Mesothelial cell of epicardium (in vitro differentiated cells): ENCODE data around the gene CLSTN2. TPM values are rescaled to one million over a fixed set of nuclear protein-coding genes. Genes with fewer than 3 reads are reported as not detected.

Experiments
- DNase-seq, 2 experiments: peaks; one replicate each; pipeline ENCODE4 v3.0.0; 2021; ENCODE audit warnings: low spot score in 2 of 2; ENCODE audit not compliant: unreplicated experiment in 2 of 2
- H3K27ac Mint-ChIP-seq: 2 replicates; pipeline ENCODE4 v1.8.0; 2021; ENCODE audit warnings: mixed read lengths
- H3K27me3 Mint-ChIP-seq: 2 replicates; pipeline ENCODE4 v1.8.0; 2021; ENCODE audit warnings: low read depth, mixed read lengths
- H3K36me3 Mint-ChIP-seq: 2 replicates; pipeline ENCODE4 v1.8.0; 2021; ENCODE audit warnings: mixed read lengths
- H3K4me1 Mint-ChIP-seq: 2 replicates; pipeline ENCODE4 v1.8.0; 2021; ENCODE audit warnings: mixed read lengths
- H3K4me3 Mint-ChIP-seq: 2 replicates; pipeline ENCODE4 v1.8.0; 2021; ENCODE audit warnings: mild to moderate bottlenecking, moderate library complexity, mixed read lengths
- H3K9me3 Mint-ChIP-seq: 2 replicates; pipeline ENCODE4 v1.8.0; 2021; ENCODE audit warnings: mixed read lengths
- total RNA-seq: library from RNA; stranded (reverse); gene quantifications from 3 replicates; pipeline ENCODE4 v1.2.1, GENCODE V29; 2021
- TF ChIP-seq, protein P1 (sequence below): fragments of 200-600 bp; sonication (generic); IDR thresholded peaks from one replicate; pipeline ENCODE4 v1.5.0; 2021; ENCODE audit warnings: antibody characterized with exemption; ENCODE audit not compliant: unreplicated experiment

The CLSTN2 gene
- 14.4 to 18.2 TPM (median 17.3 TPM) in 3 replicates for total RNA-seq

DNA sequence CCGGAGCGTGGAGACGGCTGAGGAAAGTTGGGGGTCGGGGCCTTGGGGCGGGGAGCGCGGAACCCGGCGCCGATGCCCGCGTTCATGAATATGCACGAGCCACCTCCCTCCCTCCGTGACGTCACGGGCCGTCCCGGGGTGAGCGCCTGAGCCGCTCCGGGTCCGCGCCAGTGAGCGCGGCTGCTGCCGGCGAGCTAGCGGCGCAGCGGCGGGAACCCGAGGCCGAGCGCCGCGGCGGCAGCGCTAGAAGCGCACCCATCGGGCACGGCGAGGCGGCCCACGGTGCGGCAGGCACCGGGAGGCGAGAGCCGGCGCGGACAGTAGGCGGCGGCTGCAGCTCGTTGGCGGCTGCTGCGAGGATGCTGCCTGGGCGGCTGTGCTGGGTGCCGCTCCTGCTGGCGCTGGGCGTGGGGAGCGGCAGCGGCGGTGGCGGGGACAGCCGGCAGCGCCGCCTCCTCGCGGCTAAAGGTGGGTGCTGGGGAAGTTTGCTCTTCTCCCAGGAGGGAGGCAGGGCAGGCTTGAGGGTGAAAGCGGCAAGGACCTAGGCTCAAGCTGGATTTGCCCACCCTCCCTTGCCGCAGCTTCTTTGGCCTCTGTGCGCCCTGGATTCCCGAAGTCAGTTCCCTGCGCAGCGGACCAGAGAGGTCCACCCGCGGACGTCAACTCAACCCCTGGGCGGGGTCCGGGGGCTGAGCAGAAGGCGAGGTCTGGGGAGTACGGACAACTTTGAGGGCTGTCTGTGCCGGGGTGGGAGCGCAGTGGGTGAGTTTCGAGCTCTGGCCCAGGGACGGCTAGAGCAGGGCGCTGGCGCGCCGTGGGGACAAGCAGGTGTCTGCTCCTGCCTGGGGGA is at the start of gene CLSTN2:
Gene CLSTN2 (plus strand): TSS at position 170 of the 850 bp plus-strand sequence.
- TF ChIP-seq, protein P1, sequence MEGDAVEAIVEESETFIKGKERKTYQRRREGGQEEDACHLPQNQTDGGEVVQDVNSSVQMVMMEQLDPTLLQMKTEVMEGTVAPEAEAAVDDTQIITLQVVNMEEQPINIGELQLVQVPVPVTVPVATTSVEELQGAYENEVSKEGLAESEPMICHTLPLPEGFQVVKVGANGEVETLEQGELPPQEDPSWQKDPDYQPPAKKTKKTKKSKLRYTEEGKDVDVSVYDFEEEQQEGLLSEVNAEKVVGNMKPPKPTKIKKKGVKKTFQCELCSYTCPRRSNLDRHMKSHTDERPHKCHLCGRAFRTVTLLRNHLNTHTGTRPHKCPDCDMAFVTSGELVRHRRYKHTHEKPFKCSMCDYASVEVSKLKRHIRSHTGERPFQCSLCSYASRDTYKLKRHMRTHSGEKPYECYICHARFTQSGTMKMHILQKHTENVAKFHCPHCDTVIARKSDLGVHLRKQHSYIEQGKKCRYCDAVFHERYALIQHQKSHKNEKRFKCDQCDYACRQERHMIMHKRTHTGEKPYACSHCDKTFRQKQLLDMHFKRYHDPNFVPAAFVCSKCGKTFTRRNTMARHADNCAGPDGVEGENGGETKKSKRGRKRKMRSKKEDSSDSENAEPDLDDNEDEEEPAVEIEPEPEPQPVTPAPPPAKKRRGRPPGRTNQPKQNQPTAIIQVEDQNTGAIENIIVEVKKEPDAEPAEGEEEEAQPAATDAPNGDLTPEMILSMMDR, result no peak
- Mint-ChIP-seq H3K4me3 (peak within 1 kb of the TSS; percentile 78), H3K4me1 (peaks cover 25% of the 10 kb centered on the region), H3K27ac (no peak within 1 kb of the TSS), H3K9me3 (no peaks in the 10 kb centered on the region), H3K27me3 (peaks cover 59% of the 10 kb centered on the region), H3K36me3 (no peaks in the 10 kb centered on the region)
- DNase-seq, result peak; percentile 54 to 82

DNA sequence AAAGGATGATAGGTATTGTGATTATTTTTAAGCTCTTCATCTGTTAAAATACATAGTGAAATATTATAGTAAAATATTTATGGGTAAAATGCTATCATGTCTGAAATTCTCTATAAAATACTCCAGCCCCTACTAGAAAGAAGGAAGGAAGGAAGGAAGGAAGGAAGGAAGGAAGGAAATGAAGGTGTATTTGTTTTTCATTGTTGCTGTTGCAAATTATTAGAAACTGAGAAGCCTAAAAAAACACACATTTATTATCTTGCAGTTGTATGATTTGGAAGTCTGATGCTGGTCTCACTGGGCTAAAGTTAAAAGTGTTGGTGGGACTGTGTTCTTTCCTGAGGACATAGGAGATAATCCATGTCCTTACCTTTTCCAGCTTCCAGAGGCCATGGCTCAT is 47.6 kb upstream of the CLSTN2 start:
- Mint-ChIP-seq H3K27ac (no peak overlapping the region), H3K9me3 (peaks cover 8% of the 10 kb centered on the region), H3K36me3 (no peaks in the 10 kb centered on the region), H3K4me1 (no peaks in the 10 kb centered on the region), H3K4me3 (no peak overlapping the region), H3K27me3 (no peaks in the 10 kb centered on the region)
- no peak for DNase-seq
- TF ChIP-seq, protein P1, result no peak

DNA sequence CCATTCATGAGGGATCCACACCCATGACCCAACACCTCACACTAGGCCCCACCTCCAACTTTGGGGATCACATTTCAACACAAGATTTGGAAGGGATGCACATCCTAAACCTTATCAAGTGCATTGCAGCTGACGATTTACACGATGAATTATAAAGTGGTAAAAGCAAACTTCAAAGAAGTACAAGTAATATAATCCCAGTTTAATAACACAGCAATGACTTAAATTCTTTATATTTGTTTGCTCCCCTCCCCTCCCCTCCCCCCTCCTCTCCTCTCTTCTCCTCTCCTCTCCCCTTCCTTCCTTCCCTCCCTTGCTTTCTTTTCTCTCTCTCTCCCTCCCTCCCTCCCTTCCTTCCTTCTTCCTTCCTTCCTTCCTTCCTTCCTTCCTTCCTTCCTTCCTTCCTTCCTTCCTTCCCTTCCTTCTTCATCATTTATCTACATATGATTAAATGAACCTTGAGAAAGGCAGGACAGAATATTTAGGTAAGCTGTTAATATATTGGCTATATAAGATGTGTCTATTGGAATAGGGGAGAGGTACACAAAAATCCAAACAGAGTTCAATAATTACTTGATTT is 46.3 kb upstream of the CLSTN2 start:
- TF ChIP-seq, protein P1, result no peak
- no peaks in the 10 kb centered on the region for H3K4me1 Mint-ChIP-seq
- no peak overlapping the region for H3K27ac Mint-ChIP-seq
- H3K27me3 Mint-ChIP-seq, result no peaks in the 10 kb centered on the region
- no peak for DNase-seq
- peaks cover 4% of the 10 kb centered on the region for H3K9me3 Mint-ChIP-seq
- H3K4me3 Mint-ChIP-seq, result no peak overlapping the region
- no peaks in the 10 kb centered on the region for H3K36me3 Mint-ChIP-seq

DNA sequence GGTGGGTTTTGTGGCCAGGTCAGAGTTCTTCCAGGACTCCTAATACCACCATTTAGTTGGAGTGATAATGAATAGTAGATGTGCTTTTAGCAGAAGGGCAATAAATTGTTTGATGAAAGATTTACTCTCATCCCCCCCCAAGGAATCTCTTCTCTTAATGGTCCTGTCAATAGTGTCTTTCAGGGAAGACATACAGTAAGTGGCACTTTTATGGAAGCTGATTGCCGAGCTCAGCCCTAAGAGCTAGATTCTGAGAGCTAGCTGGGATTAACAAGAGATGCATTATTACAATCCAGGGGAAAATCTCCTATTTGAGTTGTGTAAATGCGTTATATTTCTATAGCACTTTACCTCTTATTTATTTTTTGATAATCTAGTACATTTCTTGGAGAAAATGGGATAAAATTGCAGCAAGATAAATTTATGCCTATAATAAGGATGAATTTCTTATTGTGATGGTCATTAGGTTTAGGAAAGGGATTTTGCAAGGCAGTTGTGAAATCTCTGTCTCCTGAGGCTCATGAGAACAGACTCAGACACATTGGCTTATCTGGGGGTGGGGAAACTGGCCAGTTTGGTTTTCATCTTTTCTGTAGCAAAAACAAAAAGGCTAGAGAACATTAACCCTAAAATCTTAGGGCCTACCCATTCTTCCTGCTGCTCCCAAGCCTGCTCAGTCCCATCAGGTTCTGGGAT is 41.6 kb upstream of the CLSTN2 start:
- Mint-ChIP-seq H3K27me3 (no peaks in the 10 kb centered on the region), H3K9me3 (no peaks in the 10 kb centered on the region), H3K4me3 (no peak overlapping the region), H3K36me3 (no peaks in the 10 kb centered on the region), H3K27ac (no peak overlapping the region), H3K4me1 (no peaks in the 10 kb centered on the region)
- TF ChIP-seq, protein P1, result no peak
- no peak for DNase-seq

DNA sequence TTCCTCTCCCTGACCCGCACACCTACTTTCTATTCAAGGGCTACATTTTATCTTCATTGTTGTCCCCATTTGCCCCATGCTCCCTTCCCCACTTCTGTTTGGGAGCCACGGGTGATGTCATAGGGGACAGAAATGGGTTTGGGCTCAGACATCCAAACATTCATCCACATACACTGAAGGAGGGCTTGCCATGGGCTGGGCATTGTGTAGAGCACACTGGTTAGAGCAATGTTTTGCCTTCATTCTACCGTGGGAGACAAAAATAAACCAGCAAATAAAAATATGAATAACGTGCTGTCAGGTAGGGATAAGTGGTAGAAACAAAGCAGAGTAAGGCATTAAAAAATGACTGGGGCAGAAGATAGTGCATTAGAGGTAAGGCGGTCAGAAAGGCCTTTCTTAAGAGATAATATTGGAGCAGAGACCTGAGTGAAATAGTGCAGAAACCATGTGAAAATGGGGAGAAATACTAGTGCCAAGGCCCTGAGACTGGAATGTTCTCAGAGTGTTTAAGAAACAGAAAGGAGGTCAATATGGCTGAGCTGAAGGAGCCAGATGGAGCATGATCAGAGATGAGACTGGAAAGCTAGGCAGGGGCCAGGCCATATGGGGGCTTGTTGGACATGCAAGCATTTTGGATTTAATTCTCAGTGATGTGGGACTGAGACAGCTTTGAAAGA is 40.9 kb upstream of the CLSTN2 start:
- Mint-ChIP-seq H3K9me3 (peaks cover 1% of the 10 kb centered on the region), H3K27ac (no peak overlapping the region), H3K4me1 (no peaks in the 10 kb centered on the region), H3K36me3 (no peaks in the 10 kb centered on the region), H3K4me3 (no peak overlapping the region), H3K27me3 (no peaks in the 10 kb centered on the region)
- DNase-seq, result no peak
- TF ChIP-seq, protein P1, result no peak
